Stimulated activated CD4-positive, alpha-beta T cell treated with anti-CD3 and anti-CD28 coated beads, Interleukin-15, amount 100 ng/mL, for 1 hour (primary cell): ENCODE measurements around the gene TBX18.

Experiments used
- DNase-seq, 2 donors: peaks; one replicate each; pipeline ENCODE4 v3.0.0-alpha.2; 2020; ENCODE audit warnings: low read depth in 1 of 2, low spot score in 1 of 2

TBX18 gene

DNA sequence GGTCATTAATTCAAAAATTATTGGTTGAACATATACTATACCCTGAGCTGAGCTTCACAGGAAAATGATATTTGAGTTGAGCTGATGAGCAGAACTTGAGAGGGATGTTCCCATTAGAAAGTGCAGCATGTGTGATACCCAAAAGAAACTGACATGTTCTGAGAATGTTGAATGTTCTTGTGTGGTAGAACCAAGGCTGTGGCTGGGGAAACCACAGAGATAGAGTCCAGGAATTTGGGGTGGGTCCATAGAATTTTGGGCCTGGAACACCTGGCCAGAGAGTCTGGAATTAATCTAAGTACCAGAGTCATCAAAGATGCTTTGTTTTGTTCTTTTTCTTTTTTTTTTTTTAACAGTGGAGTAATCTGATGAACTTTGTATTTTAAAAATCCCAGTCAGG, 88.7 kb downstream of the TBX18 start:
- DNase-seq, result no peak

DNA sequence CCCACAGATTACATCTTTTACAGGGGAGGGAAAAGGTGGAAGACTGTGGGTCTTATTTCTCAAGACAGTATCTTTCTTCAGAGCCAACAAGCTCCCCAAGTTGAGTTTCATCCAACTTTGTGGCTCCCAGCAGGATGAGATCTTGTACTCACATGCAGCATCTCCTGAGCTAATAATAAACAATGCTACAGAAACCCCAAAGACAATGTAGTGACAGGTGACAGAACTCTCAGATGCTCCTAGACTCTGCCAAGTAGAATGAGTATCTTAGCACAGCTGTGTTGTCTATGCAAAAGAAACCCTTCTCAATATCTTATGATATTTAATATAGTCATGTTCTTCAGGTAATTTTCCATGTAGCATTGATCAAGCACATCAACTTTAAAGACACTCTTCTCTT, 90.0 kb downstream of the TBX18 start:
- no peak for DNase-seq

DNA sequence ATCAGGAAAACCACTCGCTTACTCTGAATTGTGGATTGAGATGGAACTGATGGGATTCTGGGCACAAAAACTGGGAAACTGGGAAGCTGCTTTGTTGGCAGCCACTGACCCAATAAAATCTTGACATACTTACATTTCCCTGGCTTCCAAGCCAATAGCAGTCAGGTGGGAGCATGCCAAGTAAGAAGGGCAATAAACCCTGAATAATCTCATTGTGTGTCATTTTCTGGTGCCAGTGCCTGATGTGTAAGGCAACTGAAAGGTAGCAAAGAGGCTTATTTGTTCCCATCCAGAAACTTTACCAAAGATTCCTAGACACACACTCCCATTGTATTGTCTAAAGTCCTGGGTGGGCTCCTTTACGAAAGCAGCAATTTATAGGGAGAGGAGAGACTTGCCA, 93.2 kb downstream of the TBX18 start:
- DNase-seq, result no peak

- DNase-seq, result no peak
Measured at GRCh38 chr6:84669945-84670344, 94.5 kb downstream of the TBX18 start.

GRCh38 chr6:84667252-84668213, 96.9 kb downstream of the TBX18 start:
- no peak for DNase-seq

DNA sequence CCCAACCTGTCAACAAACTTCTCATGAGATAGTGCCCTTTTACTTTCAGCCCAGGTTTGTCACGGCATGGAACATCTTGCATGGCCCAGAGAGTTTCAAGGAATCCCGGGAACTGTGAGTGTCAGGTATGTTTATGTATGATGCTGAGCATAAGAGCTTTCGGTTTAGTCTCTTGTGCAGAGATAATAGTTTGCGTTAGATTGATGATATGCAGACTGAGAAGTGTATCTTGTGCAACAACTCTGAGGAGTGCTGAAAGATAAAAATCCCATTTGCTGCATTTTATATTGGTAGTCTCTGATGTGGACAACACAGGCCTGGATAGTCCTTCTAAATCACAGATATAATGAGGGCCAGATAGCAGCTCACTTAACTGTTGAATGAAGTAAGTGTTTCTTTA, 99.0 kb downstream of the TBX18 start:
- DNase-seq, result no peak

DNA sequence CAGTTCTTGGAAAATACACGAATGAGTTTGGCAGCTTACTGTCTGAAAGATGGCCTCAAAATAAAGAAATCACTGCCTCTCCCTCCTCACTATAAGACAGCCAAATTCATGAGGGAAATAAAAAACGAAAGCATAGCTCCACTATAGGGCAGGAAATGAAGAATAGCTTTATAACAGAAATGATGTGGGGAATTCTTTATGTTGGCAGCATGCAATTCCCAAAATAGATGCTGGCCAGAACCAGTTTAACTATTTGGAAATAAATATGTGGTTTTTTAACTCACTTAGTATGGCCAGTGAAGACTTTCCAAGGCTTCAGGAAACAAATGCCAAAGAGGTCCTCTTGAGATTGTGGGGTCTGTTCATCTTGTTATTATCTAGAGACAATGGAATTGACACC, 100.5 kb downstream of the TBX18 start:
- no peak for DNase-seq

DNA sequence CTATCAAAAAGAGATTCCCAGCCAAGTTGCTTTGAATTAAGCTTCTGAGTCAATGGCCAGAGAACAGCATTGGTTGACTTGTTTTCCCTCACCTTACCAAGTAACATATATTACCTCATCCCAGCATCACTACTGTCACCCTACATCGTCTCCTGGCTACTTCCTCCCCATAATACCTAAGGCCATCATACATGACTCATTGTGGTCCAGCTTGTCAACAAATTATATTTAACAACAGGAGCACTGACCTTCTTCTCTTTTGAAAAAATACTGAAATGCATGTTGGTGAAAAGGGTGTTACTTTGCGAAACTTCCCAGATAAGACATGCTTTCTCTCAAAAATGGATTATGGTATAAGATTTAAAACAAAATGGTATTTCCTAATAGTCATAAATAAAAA, 106.9 kb downstream of the TBX18 start:
- no peak for DNase-seq

DNA sequence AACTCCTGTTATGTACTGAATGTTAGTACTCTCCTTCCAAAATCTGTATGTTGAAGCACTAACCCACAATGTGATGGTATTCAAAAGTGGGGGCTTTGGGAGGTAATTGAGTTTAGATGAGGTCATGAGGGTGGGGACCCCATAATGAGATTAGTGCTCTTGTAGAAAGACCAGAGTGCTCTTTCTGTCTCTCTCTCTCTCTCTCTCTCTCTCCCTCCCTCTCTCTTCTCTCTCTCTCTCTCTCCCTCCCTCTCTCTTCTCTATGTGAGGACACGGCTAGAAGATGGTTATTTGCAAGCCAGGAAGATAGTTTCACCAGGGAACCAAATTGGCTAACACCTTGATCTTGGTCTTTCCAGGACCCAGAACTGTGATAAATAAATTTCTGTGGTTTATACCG, 107.4 kb downstream of the TBX18 start:
- DNase-seq, result no peak

DNA sequence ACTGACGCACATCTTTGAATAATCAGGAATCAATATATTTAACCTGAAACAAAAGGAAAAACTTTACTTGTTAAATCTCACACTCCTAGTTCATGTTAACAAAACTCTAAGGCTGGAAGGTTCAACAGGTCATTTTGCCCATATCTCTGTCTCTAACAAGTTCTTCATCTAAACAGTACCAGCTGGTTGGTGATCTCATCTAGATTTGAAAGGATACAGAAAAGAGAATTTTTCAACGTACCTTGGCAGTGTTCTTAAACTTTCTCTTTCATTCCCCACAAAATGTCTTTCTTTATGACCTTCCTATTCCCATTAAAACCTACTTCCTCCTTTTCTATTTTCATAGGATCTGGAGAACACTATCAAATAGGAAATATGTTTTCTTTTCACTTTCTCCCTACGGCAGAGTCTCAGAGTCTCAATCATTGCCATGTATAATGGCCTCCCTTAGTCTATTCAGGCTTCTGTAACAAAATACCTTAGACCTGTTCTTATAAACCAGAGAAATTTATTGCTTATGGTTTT, 111.3 kb downstream of the TBX18 start:
- DNase-seq, result no peak

GRCh38 chr6:84652356-84653026, 111.9 kb downstream of the TBX18 start:
- no peak for DNase-seq

GRCh38 chr6:84651583-84651982, 112.8 kb downstream of the TBX18 start:
- DNase-seq, result no peak

DNA sequence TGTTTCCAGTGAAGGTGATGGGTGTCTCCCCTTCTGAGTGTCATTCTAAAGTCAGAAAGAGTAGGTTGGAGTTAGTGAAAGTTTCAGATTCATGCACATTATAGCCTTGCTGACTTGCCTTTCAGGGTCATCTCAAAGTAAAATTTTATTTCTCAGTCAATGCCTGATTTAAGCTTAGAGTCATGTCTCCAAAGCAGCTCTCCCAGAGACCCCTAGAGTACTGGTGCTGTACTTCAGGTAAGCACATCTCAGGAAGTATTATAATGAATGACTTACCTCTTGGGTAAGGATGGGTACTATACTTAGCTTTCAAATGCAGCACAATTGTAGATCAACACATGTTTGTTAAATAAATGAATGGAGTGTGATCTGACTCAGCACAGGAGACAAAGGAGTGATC, 116.0 kb downstream of the TBX18 start:
- no peak for DNase-seq

GRCh38 chr6:84645563-84646266, 118.7 kb downstream of the TBX18 start:
- no peak for DNase-seq

- no peak for DNase-seq
Measured at GRCh38 chr6:84645000-84645399, 119.4 kb downstream of the TBX18 start.

GRCh38 chr6:84643778-84644177, 120.6 kb downstream of the TBX18 start:
- DNase-seq, result no peak

DNA sequence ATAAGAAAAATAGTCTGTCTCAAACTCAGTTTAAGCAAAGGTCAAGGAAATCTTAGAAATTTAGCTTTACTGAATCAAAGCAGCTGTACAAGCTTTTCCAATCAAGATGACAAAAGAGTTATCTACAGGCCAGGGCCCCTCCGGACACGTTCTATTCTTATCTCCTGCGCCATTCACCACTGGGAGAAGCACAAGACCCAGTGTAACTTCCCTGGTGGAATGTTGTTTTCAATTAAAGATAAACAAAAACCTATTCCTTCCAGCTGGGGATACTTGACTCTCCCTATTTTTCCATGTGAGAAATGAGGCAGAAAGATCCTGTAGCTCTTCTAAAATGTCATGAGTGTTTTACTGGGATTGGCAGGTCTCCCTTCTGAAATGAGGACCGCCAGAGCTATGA, 123.3 kb downstream of the TBX18 start:
- DNase-seq, result no peak

DNA sequence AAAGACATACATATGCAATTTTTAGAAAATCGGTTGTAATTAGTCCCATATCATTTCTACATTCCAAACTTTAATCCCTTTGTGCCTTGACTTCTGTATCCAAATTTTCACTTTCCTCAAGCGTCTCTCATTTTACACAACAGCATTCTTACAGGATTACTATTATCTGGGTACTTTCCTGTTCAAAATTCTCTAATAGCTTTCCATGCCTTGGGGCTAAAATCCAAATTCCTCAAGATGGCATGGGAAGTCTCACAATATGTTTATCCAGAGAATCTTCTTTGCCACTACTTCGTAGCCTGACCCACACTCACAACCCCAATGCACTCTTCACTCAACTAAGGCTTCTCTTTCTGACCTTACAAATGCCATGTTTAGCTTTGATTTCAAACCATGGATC, 125.0 kb downstream of the TBX18 start:
- no peak for DNase-seq

GRCh38 chr6:84638286-84638685, 126.1 kb downstream of the TBX18 start:
- no peak for DNase-seq
